ENCODE measurements around the gene LRRC47.
"Not testable (repeated sequence)": the region's sequence is repeated elsewhere in the genome, so short reads cannot be mapped to it uniquely, and the experiment has no call there.

Gene LRRC47

DNA sequence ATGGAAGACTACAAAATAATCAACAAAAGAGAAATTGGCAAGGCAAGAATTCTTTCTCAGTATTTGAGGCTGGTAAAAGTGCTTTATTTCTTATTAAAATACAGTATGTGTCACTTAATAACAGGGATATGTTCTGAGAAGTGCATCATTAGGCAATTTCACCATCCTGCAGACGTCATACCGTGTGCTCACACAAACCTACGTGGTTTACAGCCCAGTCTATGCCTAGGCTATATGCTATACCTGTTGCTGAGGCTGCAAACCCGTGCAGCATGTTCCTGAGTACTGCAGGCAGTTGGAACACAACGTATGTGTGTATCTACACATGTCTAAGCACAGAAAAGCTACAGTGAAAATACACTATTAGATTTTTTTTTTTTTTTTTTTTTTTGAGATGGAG lies 46.8 kb downstream of the LRRC47 start:
- Histone ChIP-seq H3K79me2 (ENCODE audit: insufficient read depth, low read length) (no peaks in the 10 kb centered on the region), H3K9me3 (ENCODE audit: low read length) (no peaks in the 10 kb centered on the region), H3K9ac (ENCODE audit: low read length) (no peak overlapping the region), H3K9me2 (ENCODE audit: low read depth, low read length) (no peaks in the 10 kb centered on the region), H3K4me1 (ENCODE audit: insufficient read depth, low read length, severe bottlenecking) (peaks cover 31% of the 10 kb centered on the region), H2AFZ (ENCODE audit: low read length) (no peak overlapping the region), H3F3A (ENCODE audit: insufficient read depth, low read length) (no peaks in the 10 kb centered on the region), H3K4me3 (ENCODE audit: low read depth, low read length, poor library complexity, severe bottlenecking) (no peak overlapping the region), H3K27ac (ENCODE audit: low read depth, low read length, poor library complexity, severe bottlenecking) (no peak overlapping the region), H4K20me1 (ENCODE audit: insufficient read depth, low read length) (no peaks in the 10 kb centered on the region), H3K4me2 (ENCODE audit: low read length) (no peak overlapping the region), H3K36me3 (ENCODE audit: insufficient read depth, low read length) (no peaks in the 10 kb centered on the region), H3K27me3 (ENCODE audit: insufficient read depth, low read length) (no peaks in the 10 kb centered on the region)
- TF ChIP-seq EZH2 (IDR thresholded peaks at IDR 0.05; ENCODE audit: borderline replicate concordance, low read length) (no peak), CTCF (IDR thresholded peaks at IDR 0.05; ENCODE audit: low read length) (no peak)

DNA sequence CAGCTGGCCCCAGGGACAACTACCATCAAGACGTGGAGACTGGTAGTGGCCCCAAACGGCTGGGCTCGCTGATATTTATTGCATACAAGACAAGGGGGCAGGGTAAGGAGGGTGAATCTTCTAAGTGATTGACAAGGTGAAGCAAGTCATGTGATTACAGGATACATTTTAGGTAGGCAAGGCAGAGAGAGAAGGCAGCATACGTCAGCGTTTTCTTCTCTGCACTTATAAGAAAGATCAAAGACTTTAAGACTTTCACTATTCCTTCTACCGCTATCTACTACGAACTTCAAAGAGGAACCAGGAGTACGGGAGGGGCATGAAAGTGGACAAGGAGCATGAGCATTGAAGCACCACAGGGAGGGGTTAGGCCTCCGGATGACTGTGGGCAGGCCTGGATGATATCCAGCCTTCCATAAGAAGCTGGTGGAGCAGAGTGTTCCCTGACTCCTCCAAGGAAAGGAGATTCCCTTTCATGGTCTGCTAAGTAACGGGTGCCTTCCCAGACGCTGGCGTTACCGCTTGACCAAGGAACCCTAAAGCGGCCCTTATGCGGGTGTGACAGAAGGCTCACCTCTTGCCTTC lies 47.9 kb downstream of the LRRC47 start:
- not testable (repeated sequence) for H3K27me3 ChIP-seq (ENCODE audit: insufficient read depth, low read length); H3F3A ChIP-seq (ENCODE audit: insufficient read depth, low read length); H3K9ac ChIP-seq (ENCODE audit: low read length); H3K4me2 ChIP-seq (ENCODE audit: low read length); H3K27ac ChIP-seq (ENCODE audit: low read depth, low read length, poor library complexity, severe bottlenecking); H2AFZ ChIP-seq (ENCODE audit: low read length); H3K4me3 ChIP-seq (ENCODE audit: low read depth, low read length, poor library complexity, severe bottlenecking); H3K36me3 ChIP-seq (ENCODE audit: insufficient read depth, low read length); H3K79me2 ChIP-seq (ENCODE audit: insufficient read depth, low read length); H3K9me3 ChIP-seq (ENCODE audit: low read length); H3K9me2 ChIP-seq (ENCODE audit: low read depth, low read length); H4K20me1 ChIP-seq (ENCODE audit: insufficient read depth, low read length)
- H3K4me1 ChIP-seq (ENCODE audit: insufficient read depth, low read length, severe bottlenecking) = peaks cover 31% of the 10 kb centered on the region

DNA sequence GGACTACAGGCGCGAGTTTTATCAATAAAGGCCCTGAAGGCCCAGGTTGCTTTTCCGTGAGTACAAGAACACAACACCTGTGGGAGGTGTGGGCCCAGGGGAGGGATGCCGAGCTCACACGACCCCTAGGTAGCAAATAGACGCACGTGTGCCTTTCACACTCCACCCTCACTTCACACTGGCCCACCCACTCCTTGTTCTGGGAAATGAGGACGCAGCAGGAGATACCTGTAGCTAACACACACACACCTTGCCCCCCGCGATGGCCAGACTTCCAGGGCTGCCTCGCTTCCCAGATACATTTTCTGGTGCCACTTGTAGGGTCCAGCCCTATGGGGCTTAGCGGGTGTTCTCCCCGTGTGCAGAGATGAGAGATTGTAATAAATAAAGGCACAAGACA lies 48.4 kb downstream of the LRRC47 start:
- Histone ChIP-seq H3K4me3 (ENCODE audit: low read depth, low read length, poor library complexity, severe bottlenecking) (peak overlapping the region; percentile 94), H3K9ac (ENCODE audit: low read length) (no peak overlapping the region; the same call in 1 of the 2 replicates), H3F3A (ENCODE audit: insufficient read depth, low read length) (no peaks in the 10 kb centered on the region), H3K9me3 (ENCODE audit: low read length) (no peaks in the 10 kb centered on the region), H3K27ac (ENCODE audit: low read depth, low read length, poor library complexity, severe bottlenecking) (no peak overlapping the region), H2AFZ (ENCODE audit: low read length) (no peak overlapping the region), H3K9me2 (ENCODE audit: low read depth, low read length) (no peaks in the 10 kb centered on the region), H3K4me1 (ENCODE audit: insufficient read depth, low read length, severe bottlenecking) (peaks cover 31% of the 10 kb centered on the region), H3K36me3 (ENCODE audit: insufficient read depth, low read length) (peaks cover under 1% of the 10 kb centered on the region; the same call in 1 of the 2 replicates), H3K4me2 (ENCODE audit: low read length) (peak overlapping the region; percentile 91), H3K27me3 (ENCODE audit: insufficient read depth, low read length) (no peaks in the 10 kb centered on the region), H4K20me1 (ENCODE audit: insufficient read depth, low read length) (no peaks in the 10 kb centered on the region), H3K79me2 (ENCODE audit: insufficient read depth, low read length) (no peaks in the 10 kb centered on the region)
- no peak for TF ChIP-seq EZH2 (IDR thresholded peaks at IDR 0.05; ENCODE audit: borderline replicate concordance, low read length)
- no peak for TF ChIP-seq CTCF (IDR thresholded peaks at IDR 0.05; ENCODE audit: low read length)

GRCh38 chr1:3747522-3747848 lies 48.8 kb downstream of the LRRC47 start:
- Histone ChIP-seq H2AFZ (ENCODE audit: low read length) (no peak overlapping the region), H3K79me2 (ENCODE audit: insufficient read depth, low read length) (no peaks in the 10 kb centered on the region), H3K9me2 (ENCODE audit: low read depth, low read length) (no peaks in the 10 kb centered on the region), H3K27ac (ENCODE audit: low read depth, low read length, poor library complexity, severe bottlenecking) (no peak overlapping the region), H3K9ac (ENCODE audit: low read length) (peak overlapping the region; percentile 82; the same call in 1 of the 2 replicates), H3K9me3 (ENCODE audit: low read length) (no peaks in the 10 kb centered on the region), H3K27me3 (ENCODE audit: insufficient read depth, low read length) (no peaks in the 10 kb centered on the region), H3K4me1 (ENCODE audit: insufficient read depth, low read length, severe bottlenecking) (peaks cover 31% of the 10 kb centered on the region), H4K20me1 (ENCODE audit: insufficient read depth, low read length) (no peaks in the 10 kb centered on the region), H3K4me3 (ENCODE audit: low read depth, low read length, poor library complexity, severe bottlenecking) (peak overlapping the region; percentile 94), H3F3A (ENCODE audit: insufficient read depth, low read length) (no peaks in the 10 kb centered on the region), H3K4me2 (ENCODE audit: low read length) (peak overlapping the region; percentile 91), H3K36me3 (ENCODE audit: insufficient read depth, low read length) (peaks cover 5% of the 10 kb centered on the region; the same call in 1 of the 2 replicates)
- TF ChIP-seq EZH2 (IDR thresholded peaks at IDR 0.05; ENCODE audit: borderline replicate concordance, low read length) (no peak), CTCF (IDR thresholded peaks at IDR 0.05; ENCODE audit: low read length) (no peak)

All from OCI-LY1 (cell line).